GM19043 (cell line): ENCODE data around the gene CACNG6.

Source experiments
- ATAC-seq: cut with Tn5 transposase; IDR thresholded peaks from one replicate; pipeline ENCODE4 v1.9.1; 2021; ENCODE audit warnings: low read depth; ENCODE audit not compliant: unreplicated experiment

The CACNG6 gene

GRCh38 chr19:53965091-53965490 lies 26.3 kb upstream of the CACNG6 start:
- ATAC-seq: no peak

GRCh38 chr19:53966931-53967330 lies 24.5 kb upstream of the CACNG6 start:
- no peak for ATAC-seq

GRCh38 chr19:53969366-53969765 lies 22.1 kb upstream of the CACNG6 start:
- no peak for ATAC-seq

- no peak for ATAC-seq
Observed at GRCh38 chr19:53971673-53972072, 19.8 kb upstream of the CACNG6 start.

- no peak for ATAC-seq
Observed at GRCh38 chr19:53977429-53977990, 13.9 kb upstream of the CACNG6 start.

- no peak for ATAC-seq
Observed at GRCh38 chr19:53977991-53978731, 13.3 kb upstream of the CACNG6 start.

DNA sequence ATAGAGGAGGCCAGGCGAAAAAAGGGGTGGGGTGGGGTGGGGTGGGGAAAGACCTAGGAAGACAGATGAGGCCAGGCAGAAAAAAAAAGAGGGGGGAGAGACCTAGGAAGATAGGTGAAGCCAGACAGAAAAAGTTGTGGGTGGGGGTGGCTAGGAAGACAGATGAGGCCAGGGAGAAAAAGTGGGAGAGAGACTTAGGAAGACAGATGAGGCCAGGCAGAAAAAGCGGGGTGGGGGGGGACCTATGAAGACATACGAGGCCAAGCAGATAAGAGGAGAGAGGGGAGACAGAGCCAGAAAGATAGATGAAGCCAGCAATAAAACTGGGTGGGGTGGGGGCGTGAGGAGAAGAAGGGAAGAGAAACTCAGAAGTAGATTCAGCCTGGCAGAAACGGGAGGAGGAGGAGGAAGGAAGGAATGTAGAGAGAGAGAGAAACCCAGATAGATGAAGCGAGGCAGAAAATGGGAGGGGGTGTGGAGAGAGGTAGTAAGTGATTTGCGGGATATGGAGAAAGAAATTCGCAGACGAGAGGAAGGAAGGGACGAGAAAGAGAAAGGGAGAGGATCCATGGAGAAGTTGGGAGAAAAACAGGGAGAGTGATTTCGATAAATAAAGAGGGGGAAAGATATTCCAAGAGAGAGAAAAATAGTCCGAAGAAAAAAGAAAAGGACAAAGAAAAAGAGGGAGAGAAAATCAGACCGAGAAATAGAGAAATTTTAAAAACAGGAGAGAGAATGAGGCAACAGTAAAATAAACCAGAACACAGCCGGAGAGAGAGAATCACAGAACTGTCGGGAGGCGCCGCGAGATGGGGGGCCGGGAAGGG lies 12.2 kb upstream of the CACNG6 start:
- no peak for ATAC-seq

GRCh38 chr19:53980539-53981375 lies 10.7 kb upstream of the CACNG6 start:
- ATAC-seq: no peak

GRCh38 chr19:53981376-53981951 lies 10.0 kb upstream of the CACNG6 start:
- ATAC-seq: no peak

- ATAC-seq: no peak
Observed at GRCh38 chr19:53982001-53982451, 9.4 kb upstream of the CACNG6 start.

- ATAC-seq: no peak
Observed at GRCh38 chr19:53982611-53983010, 8.8 kb upstream of the CACNG6 start.

DNA sequence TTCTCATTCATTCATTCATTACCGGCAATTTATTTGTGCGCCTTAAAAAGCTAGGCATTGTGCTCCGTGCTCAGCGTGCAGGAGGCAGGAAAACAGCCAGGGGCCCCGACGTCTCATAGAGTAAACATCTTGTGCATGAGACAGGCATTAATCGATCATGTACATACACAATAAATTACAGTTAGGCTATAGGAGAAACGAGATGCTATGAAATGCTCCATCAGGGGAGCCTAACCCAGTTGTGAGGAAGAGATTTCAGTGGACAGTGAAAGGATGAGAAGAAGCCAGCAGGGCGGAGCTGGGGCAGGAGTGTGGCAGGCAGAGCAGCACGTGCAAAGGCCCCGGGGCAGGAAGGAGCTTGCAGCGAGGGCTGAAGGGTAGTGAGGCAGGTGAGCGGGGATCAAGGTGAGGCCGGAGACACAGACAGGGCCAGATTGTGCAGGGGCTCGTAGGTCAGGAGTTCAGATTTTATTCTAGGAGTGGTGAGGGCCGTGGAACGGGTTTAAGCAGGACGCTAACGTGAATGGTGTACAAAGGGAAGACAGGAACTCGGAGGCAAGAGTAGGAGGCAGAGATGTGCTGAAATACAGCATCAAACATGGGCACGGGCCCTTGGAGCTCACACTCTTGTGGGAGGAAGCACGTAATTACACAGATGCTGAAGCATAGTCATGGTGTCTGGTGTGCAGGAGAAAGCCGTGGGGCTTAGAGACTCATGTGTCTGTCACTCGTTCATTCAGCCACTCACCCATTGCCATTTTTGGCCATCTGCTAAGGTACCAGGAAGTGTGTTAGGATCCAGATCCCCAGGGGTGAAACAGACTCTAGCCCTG lies 7.8 kb upstream of the CACNG6 start:
- no peak for ATAC-seq

DNA sequence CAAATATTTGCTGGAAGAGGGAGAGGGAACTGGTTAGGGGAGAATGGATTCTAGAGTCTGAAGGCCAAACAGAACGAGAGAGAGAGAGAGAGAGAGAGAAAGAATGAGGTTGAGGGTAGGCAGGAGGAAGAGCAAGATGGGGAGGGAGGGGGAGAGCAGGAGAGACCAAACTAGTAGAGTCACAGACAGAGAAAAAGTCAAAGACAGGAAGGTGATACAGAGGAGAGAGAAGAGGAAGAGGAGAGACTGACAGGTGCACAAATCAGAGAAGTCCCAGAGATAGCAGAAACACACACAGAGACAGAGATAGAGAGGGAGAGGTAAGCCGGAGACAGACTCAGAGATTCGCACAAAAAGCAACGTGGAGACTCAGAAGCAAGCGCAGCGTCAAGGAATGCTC lies 5.6 kb upstream of the CACNG6 start:
- ATAC-seq: no peak

GRCh38 chr19:53988981-53989380 lies 2.5 kb upstream of the CACNG6 start:
- no peak for ATAC-seq

DNA sequence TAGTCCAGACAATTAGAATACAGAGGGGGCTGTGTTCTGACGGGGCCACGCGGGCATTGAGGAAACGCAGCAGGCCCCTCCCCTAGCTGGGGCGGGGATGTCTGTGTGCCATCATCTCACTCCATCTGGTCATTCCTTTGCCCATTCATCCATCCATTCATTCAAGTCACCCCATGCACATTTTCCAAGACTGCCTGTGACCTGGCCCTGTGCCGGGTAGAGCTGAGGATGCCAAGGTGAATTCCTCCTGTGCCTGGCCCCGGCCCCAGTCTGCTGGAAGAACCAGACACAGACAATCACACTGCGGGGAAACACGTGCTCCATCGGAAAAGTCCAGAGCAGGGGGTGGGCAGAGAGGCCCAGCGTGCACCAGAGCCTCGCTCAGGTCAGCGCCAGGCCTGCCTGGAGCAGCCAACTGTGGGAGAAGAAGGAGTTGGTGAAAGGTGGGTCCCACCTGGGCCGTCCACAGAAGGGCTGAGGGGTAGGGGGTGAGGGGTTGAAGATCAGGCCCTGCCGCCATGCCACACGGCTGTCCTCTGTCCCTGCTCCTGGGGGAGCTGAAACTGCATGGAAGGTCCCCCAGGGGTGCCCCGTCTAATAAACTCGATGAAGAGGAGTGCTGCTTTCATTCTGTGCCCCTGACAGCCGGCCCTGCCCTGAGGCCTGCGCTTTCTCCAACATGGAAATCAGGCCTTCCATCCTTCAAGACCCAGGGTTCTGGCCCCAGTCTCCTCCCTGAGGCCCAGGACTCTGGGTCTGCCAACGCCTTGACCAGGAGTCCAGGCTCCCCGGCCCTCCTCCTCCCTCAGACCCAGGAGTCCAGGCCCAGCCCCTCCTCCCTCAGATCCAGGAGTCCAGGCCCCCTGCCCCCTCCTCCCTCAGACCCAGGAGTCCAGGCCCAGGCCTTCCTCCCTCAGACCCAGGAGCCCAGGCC lies 1.6 kb upstream of the CACNG6 start:
- no peak for ATAC-seq

- no peak for ATAC-seq
Observed at GRCh38 chr19:53992211-53992610, 774 bp downstream of the CACNG6 start.

- no peak for ATAC-seq
Observed at GRCh38 chr19:53992815-53993214, 1.4 kb downstream of the CACNG6 start.

- ATAC-seq: no peak
Observed at GRCh38 chr19:53993448-53993847, 2.0 kb downstream of the CACNG6 start.
